NCI-H774 (cell line): ENCODE data around the gene ARL4D.
"Not testable (repeated sequence)": the region's sequence is repeated elsewhere in the genome, so short reads cannot be mapped to it uniquely, and the experiment has no call there.

ENCODE experiments used
- DNase-seq: peaks from one replicate; lab custom pipeline; 2025; lab: John Stamatoyannopoulos, UW

ARL4D gene, protein sequence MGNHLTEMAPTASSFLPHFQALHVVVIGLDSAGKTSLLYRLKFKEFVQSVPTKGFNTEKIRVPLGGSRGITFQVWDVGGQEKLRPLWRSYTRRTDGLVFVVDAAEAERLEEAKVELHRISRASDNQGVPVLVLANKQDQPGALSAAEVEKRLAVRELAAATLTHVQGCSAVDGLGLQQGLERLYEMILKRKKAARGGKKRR

DNA sequence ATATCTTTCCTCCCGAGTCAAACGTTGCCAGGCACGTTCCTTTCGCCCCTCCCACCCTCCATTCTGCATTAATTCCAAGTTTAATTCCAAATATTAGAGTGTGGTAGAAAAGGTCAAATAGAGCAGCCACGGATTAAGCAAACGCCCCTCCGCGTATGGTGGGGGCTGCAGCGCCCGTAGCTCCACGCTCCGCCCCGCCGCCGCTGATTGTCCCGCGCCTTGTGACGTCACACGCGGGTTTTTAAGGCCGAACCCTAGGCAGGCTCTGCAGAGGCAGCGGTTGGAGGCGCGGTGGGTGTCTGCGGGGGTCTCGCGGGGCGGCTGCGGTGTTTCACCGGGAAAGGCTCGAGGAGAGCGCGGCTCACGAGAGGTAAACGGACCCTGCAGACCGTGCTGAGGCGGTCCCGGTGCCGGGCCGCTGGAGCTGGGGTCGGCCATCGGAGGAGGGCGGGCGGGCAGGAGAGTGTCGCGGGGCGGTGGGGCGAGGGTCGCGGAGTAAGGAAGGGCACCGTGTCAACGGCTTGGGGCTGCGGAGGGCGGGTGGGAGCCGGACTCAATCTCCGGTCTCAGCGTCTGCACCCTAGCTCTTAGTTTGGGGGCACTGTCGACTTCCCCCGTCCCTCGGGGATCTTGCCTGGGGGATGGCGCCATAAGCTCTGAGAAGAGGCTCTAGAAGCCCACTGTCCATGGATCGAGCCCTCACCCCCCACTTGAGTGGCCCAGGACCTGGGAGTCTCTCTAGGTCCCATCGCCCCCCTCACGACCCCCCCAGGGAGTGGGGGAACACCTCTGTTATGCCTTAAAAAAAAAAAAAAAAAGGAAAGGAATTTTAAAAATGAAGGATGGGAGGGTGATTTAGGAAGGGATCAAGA, at the start of gene ARL4D:
Gene ARL4D, plus strand, starts transcription at position 270 of the 872 bp plus-strand sequence. CDS start 740 bp downstream, outside the sequence.
- DNase-seq: peak; percentile 86

DNA sequence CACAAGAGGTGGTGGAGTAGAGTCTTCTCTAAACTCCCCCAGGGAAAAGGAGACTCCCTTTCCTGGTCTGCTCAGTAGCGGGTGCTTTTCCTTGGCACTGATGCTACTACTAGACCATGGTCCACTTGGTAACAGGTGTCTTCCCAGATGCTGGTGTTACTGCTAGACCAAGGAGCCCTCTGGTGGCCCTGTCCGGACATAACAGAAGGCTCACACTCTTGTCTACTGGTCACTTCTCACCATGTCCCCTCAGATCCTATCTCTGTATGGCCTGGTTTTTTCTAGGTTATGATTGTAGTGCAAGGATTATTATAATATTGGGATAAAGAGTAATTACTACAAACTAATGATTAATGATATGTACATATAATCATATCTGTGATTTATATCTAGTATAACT, 49.7 kb upstream of the ARL4D start:
- DNase-seq: no peak

DNA sequence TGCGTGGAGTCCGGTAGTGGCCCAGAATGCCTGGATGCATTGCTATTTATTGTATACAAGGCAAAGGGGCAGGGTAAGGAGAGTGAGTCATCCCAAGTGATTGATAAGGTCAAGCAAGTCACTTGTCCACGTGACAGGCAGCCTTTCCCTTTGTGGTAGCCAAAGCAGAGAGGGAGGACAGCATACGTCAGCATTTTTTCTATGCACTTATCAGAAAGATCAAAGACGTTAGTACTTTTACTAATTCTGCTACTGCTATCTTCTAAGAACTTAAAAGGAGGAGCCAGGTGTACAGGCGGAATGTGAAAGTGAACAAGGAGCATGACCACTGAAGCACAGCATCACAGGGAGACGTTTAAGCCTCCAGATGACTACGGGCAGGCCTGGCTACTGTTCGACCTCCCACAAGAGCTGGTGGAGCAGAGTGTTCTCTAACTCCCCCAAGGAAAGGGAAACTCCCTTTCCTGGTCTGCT, 47.9 kb upstream of the ARL4D start:
- no peak for DNase-seq

DNA sequence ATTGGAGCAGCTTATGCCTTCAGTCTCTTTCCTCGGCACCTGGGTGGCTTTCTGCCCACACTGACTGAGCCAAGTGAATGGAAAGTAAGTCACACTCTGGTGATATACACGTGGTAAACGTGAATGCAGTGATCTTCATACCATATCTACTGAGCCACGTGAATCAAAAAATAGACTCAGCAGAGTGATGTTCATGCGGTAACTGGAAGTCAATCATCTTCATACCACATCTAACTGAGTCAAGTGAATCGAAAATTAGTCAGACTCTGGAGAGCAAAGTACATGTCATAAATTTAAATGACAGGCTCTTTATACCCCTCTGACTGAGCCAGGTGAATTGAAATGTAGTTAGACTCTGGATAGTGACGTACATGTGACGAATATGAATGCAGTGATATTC, 47.1 kb upstream of the ARL4D start:
- DNase-seq: no peak

DNA sequence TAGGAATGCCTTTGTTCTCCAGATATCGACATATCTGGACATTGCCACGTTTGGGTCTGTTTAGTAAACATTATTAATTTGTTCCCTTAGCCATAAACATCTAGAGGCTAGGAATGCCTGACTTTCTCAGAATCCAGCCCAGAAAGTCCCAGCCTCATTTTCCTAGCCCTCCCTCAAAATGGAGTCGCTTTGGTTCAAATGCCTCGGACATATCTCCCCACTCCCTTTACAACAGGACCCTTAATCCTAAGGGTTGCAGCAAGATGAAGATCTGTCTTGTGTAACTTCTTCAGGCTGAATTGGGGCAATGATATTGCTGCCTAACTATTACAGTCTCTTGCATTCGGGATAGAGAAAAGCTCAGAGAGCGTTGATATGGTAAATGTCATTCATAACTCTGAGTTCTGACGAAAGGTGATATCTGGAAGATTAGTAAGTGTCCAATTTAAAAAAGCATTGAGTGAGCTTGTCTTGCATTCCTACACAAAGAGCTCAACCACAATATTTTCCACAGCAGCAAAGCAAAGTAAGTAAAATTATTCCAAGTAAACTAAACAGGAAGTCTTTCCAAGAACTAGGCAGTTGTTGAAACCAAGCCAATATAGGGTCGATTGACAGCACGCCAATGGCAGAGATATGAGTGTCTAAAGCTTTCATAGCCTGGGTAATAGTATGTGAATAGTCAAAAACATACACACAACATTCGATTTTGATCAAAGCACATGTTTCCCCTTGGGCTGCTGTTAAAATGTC, 46.0 kb upstream of the ARL4D start:
- no peak for DNase-seq

DNA sequence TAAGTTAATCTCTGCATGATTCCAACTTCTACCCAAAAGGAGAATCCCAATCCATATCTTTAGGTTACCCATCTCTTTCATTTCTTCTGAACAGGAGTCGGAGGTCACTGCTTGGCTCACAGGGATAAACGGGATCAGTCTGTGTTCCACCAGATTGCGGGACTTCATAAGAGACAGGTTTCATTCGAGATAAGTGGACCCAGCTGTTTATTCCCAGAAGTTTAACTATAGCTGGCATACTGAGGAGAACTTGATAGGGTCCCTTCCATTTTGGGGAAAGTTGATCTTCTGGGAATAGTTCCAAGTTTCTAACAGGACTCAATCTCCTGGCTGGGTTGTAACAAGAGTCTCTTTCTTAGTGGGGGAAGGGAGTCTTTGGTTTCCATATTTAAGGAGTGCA, 45.4 kb upstream of the ARL4D start:
- no peak for DNase-seq

DNA sequence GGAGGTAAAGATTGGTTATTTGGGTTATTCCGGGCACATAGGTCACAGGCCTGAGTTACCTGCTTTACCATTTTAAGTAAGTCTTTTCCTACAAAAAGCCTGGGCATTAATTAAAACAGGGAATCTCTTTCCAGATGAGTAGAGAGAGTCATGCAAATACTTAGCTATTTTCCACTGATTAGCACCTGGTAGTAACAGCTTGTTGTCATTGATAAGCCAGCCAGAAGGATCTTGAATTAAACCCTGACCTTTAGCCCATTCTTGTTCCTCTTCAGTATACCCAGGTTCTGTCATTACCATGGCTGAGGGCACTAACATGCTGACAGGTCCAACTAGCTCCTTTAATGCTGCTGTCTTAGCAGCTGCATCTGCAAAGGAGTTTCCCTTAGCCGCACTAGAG, 44.4 kb upstream of the ARL4D start:
- DNase-seq: no peak

DNA sequence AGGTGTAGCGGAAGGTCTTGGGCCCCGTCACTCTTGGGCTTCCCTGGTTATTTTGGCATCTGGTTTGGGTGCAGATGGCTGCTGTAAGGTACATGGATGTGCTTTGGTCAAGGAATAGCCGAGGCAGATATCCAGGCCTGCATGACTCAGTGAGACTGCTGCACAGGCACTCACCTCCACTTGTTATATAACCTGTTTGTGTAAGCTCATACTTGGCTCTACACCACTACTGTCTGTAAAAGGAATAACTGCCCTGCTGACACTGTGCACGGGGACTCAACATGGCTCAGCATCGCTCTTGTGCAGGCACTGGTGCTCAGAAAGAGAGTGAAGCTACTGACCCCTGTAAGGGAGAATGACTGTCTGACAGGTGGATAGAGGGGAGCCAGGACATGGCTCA, 42.3 kb upstream of the ARL4D start:
- no peak for DNase-seq

DNA sequence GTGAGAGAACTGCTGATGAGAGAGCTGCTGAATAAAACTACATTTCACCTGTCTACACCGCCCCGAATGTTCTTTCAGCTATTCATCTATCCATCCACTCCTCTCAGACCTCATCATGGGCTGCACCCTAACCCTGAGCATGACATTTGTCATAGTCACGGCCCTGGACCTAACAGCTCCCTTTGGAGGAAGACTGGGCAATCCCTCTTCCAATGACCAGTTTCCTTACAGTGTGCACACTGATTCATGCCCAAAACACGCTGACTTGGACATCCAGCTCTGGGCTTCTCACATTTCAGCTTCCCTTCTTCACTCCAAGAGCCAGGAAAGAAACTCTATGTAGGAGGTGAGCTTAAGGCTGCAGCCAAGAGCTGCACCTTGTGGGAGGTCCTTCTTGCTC, 41.8 kb upstream of the ARL4D start:
- DNase-seq: no peak

DNA sequence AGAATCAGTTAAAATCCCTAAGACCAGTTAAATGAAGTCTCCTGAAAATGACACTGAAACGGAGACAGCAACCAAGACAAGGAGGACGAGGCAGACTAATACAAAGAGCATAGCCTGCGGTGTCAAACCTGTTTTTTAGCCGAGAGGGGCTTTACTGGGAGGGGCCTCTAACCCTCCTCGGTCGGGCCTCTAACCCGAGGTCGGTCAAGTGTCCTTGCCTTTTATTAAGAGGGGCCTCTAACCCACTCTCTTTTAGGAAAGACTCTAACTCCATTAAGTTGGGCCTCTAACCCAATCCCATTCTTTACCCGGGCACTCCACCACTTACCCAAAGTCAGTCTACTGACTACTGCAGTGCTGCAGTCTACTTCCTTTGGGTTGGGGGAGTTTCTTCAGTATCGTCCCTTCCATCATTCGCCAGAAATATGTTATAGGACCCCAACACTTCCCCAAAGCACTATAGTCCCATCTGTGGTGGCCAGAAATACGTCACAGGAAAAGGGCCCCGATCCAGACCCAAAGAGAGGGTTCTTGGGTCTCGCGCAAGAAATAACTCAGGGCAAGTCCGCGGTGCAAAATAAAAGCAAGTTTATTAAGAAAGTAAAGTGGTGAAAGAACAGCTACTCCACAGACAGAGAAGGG, 39.2 kb upstream of the ARL4D start:
- DNase-seq: no peak

DNA sequence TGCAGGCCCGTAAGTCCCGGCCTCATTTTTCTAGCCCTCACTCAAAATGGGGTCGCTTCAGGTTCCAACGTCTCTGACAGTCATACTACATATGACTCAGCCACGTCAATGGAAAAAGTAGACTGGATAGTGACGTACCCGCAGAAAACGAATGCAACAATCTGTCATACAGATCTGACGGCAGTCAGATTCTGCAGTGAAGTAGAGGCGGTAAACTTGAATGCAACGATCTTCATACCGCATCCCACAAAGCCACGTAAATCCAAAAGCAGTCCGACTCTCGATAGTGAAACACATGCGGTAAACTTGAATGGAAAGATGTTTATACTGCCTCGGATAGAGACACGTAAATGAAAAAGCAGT, 38.4 kb upstream of the ARL4D start:
- peak; percentile 63 for DNase-seq

DNA sequence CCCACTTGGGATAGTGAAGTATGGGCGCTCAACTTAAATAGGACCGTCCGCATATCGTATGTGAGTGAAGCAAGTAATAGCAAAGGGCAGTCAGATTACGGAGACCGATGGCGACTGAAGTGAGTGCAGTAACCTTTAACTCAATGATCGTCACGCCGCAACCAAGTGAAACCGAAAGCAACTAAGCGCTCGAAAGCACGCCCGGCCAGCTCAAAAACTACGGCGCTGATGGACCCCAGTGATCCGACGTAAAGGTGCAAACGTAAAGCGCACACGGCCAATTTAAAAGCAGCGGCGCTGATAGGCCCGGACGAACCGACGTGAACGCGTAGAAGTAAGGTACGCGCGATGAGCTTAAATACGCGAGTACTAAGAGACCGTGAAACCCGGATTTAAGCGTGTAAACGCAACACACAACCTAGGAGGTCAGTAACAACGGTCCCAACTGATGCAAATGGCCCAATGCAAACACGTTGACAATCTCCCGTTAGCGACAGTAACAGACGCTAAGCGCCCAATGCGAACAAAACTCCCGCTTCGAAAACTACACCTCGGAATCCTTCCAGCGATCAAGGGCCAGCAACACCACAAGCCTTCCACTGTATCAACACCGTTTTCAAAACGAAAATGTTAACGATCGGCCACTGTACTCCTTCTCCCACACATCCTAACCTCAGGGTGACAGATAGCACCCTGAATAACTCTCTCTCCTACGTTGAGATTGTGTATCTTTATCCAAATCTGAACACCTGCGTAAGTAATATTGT, 37.9 kb upstream of the ARL4D start:
- peak; percentile 99 for DNase-seq

DNA sequence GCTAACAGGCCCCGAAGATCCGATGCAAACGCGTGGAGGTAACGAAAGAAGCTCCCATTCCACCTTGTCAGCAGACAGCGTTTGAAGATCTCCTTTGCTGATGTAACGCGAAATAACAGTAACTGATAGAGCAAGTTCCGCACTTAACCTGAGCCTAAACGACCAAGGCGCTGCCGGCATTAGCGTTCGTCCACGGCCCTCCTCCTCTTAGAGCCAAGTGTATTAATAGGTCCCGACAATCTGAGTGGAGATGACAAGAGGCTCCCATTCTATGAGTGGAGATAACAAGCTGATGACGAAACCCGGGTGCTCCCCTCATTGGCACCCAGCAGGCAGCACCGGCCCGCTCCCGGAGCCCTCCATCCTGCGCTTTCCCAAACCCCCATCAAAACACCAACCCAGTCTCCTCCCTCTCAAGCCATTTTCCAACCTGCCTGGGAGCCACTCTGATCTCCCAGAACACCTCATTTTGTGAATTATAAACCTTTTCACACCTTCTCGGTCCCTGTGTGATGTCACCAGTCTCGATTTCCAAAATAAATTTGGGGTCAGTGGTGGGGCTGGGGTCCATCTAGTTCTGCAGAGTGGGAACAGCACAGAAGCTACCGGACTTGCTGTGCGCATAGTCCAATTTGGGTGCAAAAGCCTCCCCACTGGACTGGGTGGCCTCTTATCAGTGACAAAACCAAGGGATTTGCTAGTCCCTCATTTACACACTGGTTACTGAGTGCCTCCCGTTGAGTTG, 35.4 kb upstream of the ARL4D start:
- no peak for DNase-seq

DNA sequence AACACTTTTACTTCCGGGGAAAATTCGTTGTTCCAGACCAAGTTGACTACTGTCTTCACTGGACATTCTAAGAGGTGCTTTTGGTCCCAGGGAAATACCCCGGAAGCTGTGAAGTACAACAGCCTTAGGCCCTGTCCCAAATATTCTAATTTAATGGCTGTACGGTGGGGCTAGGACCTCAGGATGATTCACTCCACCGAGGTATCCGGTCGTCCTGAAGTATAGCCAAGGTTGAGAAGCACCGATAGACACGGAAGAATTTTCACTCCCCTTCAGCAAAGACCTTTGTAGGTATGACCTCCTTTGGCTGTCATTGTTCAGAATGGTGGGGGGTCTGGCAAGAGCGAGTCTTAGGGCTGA, 34.9 kb upstream of the ARL4D start:
- DNase-seq: no peak

DNA sequence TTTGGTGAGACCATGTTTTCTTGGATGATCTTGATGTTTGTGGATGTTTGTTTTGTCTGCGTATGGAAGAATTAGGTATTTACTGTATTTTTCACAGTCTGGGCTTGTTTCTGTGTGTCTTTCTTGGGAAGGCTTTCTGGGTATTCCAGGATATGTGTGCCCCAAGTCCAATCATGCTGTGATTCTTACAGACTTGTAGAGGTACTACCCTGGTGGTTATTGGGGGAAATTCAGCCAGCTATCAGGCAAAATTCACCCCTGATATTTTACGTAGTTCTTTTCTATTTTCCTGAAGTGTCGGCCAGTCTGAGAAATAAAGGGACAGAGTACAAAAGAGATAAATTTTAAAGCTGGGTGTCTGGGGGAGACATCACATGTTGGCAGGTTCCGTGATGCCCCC, 33.4 kb upstream of the ARL4D start:
- no peak for DNase-seq

DNA sequence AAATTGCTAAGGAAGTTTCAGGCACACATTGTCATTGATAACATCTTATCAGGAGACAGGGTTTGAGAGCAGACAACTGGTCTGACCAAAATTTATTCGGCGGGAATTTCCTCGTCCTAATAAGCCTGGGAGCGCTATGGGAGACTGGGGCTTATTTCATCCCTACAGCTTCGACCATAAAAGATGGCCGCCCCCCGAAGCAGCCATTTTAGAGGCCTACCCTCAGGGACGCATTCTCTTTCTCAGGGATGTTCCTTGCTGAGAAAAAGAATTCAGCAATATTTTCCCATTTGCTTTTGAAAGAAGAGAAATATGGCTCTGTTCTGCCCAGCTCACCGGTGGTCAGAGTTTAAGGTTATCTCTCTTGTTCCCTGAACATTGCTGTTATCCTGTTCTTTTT, 32.9 kb upstream of the ARL4D start:
- not testable (repeated sequence) for DNase-seq

DNA sequence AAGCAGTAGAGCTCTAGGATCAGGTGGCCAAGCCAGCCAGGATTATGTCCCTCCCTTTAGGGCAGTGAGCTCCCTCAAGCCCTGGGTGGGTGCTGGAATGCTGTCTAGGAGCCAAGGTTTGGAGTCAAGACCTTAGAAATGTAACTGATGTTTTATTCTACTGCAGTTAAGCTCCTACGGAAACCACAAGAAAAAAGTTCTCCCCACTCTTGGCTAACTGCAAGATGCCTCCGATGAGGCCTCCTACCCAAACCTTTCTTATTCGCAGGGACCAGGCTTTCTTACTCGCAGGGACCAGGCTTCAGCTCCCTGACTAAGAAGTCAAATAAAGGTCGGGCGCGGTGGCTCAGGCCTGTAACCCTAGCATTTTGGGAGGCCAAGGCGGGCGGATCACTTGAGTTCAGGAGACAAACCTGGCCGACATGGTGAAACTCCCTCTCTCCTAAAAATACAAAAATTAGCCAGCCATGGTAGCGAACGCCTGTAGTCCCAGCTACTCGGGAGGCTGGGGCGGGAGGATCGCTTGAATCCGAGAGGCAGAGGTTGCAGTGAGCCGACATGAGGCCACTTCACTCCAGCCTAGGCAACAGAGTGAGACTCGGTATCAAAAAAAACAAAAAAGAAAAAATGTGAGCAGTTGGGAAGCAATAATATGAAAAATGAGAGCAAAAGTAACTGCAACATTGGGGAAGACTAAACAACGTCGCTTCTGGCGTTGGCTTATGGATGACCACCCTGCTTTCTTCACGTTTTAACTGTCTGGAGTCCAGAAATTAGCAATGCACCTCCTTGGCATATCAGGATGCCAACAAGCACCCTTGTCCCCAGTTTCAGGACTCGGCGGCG, 31.7 kb upstream of the ARL4D start:
- DNase-seq: no peak

DNA sequence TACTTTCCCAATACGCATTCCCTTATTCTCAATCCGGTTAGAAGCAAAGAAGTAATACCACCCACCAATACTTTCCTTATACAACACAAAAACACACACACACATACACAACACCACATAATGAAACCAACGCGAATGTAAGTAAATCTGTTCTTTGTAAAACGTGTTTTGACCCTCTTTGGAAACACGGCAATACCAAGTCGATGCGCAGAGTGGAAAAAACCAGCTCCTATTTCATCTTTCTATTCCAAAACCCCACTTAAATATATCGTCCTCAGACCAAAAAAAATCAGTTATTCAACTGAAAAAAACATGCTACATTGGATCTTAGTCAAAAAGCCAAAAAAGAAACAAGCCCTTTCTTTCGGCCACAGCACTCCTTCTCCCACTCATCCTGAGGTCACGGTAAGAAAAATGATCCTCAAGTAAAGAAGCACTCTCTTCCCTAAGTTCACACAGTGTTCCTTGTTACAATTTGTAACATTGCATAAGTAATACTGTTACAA, 31.0 kb upstream of the ARL4D start:
- peak; percentile 90 for DNase-seq

DNA sequence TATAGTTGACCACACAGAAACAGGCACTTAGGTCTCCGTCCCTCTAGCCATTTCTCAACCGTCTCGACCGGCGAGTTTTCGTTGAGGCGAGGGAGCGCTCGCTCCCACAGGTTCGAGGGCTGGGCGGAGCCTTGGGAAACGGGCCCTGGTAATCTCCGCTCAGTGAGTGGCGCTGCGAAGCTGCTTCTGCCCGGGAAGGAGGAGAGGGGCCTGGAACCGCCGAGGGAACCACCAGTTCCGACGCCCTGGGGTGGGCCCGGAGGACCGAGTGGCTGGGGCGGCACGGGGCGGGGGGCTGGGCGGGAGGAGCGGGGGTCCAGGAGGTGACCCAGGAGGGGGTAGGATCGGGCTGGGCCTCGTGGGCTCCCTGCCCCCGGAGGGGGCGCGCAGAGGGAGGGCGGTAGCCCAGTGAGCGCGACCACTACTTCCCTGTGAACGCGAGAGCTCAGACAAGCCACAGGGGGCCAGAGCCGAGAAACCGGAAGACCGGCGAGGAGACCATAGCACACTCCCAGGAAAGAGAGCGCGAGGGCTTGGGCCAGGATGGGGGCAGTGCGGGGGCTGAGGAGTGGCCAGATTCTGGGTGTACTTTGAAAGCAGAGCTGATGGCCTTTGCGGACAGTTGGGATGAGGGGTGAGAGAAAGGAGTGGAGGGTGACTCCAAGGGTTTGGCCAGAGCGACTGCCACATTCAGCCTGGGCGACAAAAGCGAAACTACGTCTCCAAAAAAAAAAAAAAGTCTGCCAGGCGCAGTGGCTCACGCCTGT, 29.9 kb upstream of the ARL4D start:
- DNase-seq: peak; percentile 91
